PC-9 (cell line): Measurements from ENCODE around the gene PANK3. TPM values are rescaled to one million over a fixed set of nuclear protein-coding genes. Genes with fewer than 3 reads are reported as not detected.
A peak's percentile ranks its signal among the peaks of the same experiment; 100 is the strongest.

Experiments used
- BruUV-seq: library from RNA; stranded (reverse); fragments of 400-500 nt; replicated peaks from 2 replicates; lab custom pipeline; 2021; lab: Mats Ljungman, UMichigan
- CTCF ChIA-PET: fragments of 300-600 bp; sonication (Branson Sonifier 250); formaldehyde crosslinking; loops from one replicate; lab custom pipeline; 2022; ENCODE audit warnings: antibody characterized with exemption; lab: Charles Lee
- POLR2A ChIA-PET: fragments of 300-600 bp; sonication (Branson Sonifier 250); formaldehyde crosslinking; loops from one replicate; lab custom pipeline; 2022; ENCODE audit warnings: antibody characterized with exemption; ENCODE audit not compliant: unreplicated experiment; lab: Charles Lee
- DNase-seq, 2 experiments: peaks; one replicate each; pipeline versions ENCODE4 v3.0.0 to v3.0.0-alpha.2; 2015 to 2022; ENCODE audit warnings: mixed read lengths in 1 of 2
- H2AFZ ChIP-seq: fragments of 200-600 bp; sonication (generic); 2 replicates; pipeline ENCODE4 v1.8.1; 2017; ENCODE audit warnings: antibody characterized with exemption
- H3F3A ChIP-seq: fragments of 200-600 bp; sonication (generic); 2 replicates; pipeline ENCODE4 v1.8.1; 2017; ENCODE audit warnings: antibody characterized with exemption, mild to moderate bottlenecking, low read depth; ENCODE audit not compliant: insufficient read depth
- H3K27ac ChIP-seq: fragments of 200-600 bp; sonication (generic); 2 replicates; pipeline ENCODE4 v1.6.1; 2016; ENCODE audit warnings: mixed run types
- H3K27me3 ChIP-seq: fragments of 200-600 bp; sonication (generic); 2 replicates; pipeline ENCODE4 v1.6.1; 2016; ENCODE audit warnings: low read depth, mixed run types; ENCODE audit not compliant: insufficient read depth
- H3K36me3 ChIP-seq: fragments of 200-600 bp; sonication (generic); 2 replicates; pipeline ENCODE4 v1.6.1; 2016; ENCODE audit warnings: low read depth, mixed run types
- H3K4me1 ChIP-seq: fragments of 200-600 bp; sonication (generic); replicated peaks from 2 replicates; pipeline ENCODE4 v1.6.1; 2016; ENCODE audit warnings: mixed run types; ENCODE audit not compliant: insufficient read depth
- H3K4me2 ChIP-seq: fragments of 200-600 bp; sonication (generic); 2 replicates; pipeline ENCODE4 v1.6.1; 2017; ENCODE audit warnings: mixed run types
- H3K4me3 ChIP-seq: fragments of 200-600 bp; sonication (generic); 2 replicates; pipeline ENCODE4 v1.6.1; 2016; ENCODE audit warnings: mixed run types
- H3K79me2 ChIP-seq: fragments of 200-600 bp; sonication (generic); 2 replicates; pipeline ENCODE4 v1.6.1; 2017; ENCODE audit warnings: low read depth, mixed run types
- H3K9me2 ChIP-seq: fragments of 200-600 bp; sonication (generic); 2 replicates; pipeline ENCODE4 v1.8.1; 2017; ENCODE audit warnings: mild to moderate bottlenecking; ENCODE audit not compliant: insufficient read depth
- H3K9me3 ChIP-seq: fragments of 200-600 bp; sonication (generic); 2 replicates; pipeline ENCODE4 v1.8.1; 2016; ENCODE audit warnings: low read depth; ENCODE audit not compliant: insufficient read depth
- H4K20me1 ChIP-seq: fragments of 200-600 bp; sonication (generic); 2 replicates; pipeline ENCODE4 v1.8.1; 2017; ENCODE audit not compliant: insufficient read depth
- CTCF ChIP-seq: fragments of 200-600 bp; sonication (generic); conservative IDR thresholded peaks from 2 replicates; pipeline ENCODE4 v1.6.1; 2017; ENCODE audit warnings: mixed run types, antibody characterized with exemption, mild to moderate bottlenecking, moderate library complexity
- EZH2 ChIP-seq: fragments of 200-600 bp; sonication (generic); IDR thresholded peaks from 2 replicates; pipeline ENCODE4 v1.8.0; 2017; ENCODE audit warnings: antibody characterized with exemption, low read depth
- intact Hi-C: fragments of 100-400 bp; cut with micrococcal nuclease; formaldehyde crosslinking; loops from one replicate; pipeline ENCODE4 v1.10.0; 2022; ENCODE audit not compliant: unreplicated experiment
- total RNA-seq: library from RNA; stranded (reverse); gene quantifications from 2 replicates; pipeline ENCODE4 v1.2.3, GENCODE V29; 2021

PANK3 gene
- total RNA-seq, 1 experiment from 2014 or later = 60.8 TPM

- Histone ChIP-seq H3K27me3 (no peaks in the 10 kb centered on the region), H4K20me1 (no peaks in the 10 kb centered on the region), H3K9me3 (no peaks in the 10 kb centered on the region), H3K79me2 (no peaks in the 10 kb centered on the region), H3K4me3 (no peak overlapping the region), H3F3A (no peaks in the 10 kb centered on the region), H3K4me1 (no peaks in the 10 kb centered on the region), H3K36me3 (no peaks in the 10 kb centered on the region), H3K9me2 (no peaks in the 10 kb centered on the region), H3K4me2 (no peak overlapping the region), H2AFZ (no peak overlapping the region), H3K27ac (no peak overlapping the region)
- TF ChIP-seq EZH2 (no peak), CTCF (no peak)
- intact Hi-C loops = no loop called here
- DNase-seq = no peak
- no TSS peak for BruUV-seq
- POLR2A ChIA-PET = no interaction called here
- CTCF ChIA-PET = no interaction called here
Measured at GRCh38 chr5:168602517-168602916, 23.3 kb upstream of the PANK3 start.

- H3K27ac ChIP-seq = no peak overlapping the region
- H3K4me3 ChIP-seq = no peak overlapping the region
- H3K9me2 ChIP-seq = no peaks in the 10 kb centered on the region
- no peaks in the 10 kb centered on the region for H3K79me2 ChIP-seq
- no peaks in the 10 kb centered on the region for H3K4me1 ChIP-seq
- no peak overlapping the region for H3K4me2 ChIP-seq
- no peaks in the 10 kb centered on the region for H4K20me1 ChIP-seq
- no peaks in the 10 kb centered on the region for H3K36me3 ChIP-seq
- POLR2A ChIA-PET = no interaction called here
- no peak for TF ChIP-seq CTCF
- TF ChIP-seq EZH2 = no peak
- CTCF ChIA-PET = no interaction called here
- DNase-seq = no peak
- H3K27me3 ChIP-seq = no peaks in the 10 kb centered on the region
- no peaks in the 10 kb centered on the region for H3F3A ChIP-seq
- no peak overlapping the region for H2AFZ ChIP-seq
- H3K9me3 ChIP-seq = no peaks in the 10 kb centered on the region
- intact Hi-C loops = no loop called here
- no TSS peak for BruUV-seq
Measured at GRCh38 chr5:168601972-168602371, 22.8 kb upstream of the PANK3 start.

GRCh38 chr5:168600409-168600808 is 21.2 kb upstream of the PANK3 start:
- Histone ChIP-seq H3K9me3 (no peaks in the 10 kb centered on the region), H3K4me3 (no peak overlapping the region), H3K4me1 (no peaks in the 10 kb centered on the region), H3K79me2 (no peaks in the 10 kb centered on the region), H3K4me2 (no peak overlapping the region), H3F3A (no peaks in the 10 kb centered on the region), H4K20me1 (no peaks in the 10 kb centered on the region), H3K27me3 (peaks cover 6% of the 10 kb centered on the region; the same call in 1 of the 2 replicates), H3K36me3 (no peaks in the 10 kb centered on the region), H3K9me2 (no peaks in the 10 kb centered on the region), H2AFZ (no peak overlapping the region), H3K27ac (no peak overlapping the region)
- TF ChIP-seq EZH2 = no peak
- TF ChIP-seq CTCF = no peak
- peak; percentile 48 to 54 for DNase-seq
- intact Hi-C loops = no loop called here
- no TSS peak for BruUV-seq
- ChIA-PET POLR2A (no interaction called here), CTCF (interaction anchor here (0.6 kb wide), 1 partner anchor 10 kb away, joined by 3 read pairs; no protein-coding TSS in a partner anchor)
